ENCODE data around the gene RARRES2. TPM values are rescaled to one million over a fixed set of nuclear protein-coding genes. Genes with fewer than 3 reads are reported as not detected.

Gene RARRES2
- polyA plus RNA-seq, 1 experiment: 6.7 TPM

DNA sequence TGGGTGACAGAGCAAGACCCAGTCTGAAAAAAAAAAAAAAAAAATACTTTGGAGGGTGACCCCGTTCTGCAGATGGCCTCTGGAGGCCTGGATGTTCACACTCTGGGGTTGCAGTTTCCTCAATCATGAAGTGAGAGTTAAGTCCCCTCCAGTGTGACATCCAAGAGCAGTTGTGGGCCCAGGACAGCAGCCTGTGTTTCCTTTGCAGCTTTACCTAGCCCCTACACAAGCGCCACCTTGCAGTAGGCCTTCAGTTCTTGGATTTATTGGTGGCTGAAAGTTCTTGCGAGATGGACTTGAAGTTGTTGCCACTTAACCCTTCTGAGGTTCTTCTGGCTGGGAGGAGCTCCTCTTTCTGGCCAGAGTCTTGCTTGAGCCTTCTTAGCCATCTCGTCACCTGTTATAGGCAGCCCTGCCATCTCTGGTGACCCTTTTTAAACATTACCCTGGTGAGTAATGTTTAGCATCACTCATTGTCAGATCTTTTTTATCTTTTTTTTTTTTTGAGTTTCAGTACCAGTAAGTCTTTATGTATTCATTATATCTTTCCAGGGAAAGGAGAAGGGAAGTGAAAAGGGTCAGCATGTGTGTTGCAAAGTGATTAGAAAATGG lies 14.7 kb downstream of the RARRES2 start:
- peaks cover 6% of the 10 kb centered on the region; the same call in 1 of the 2 replicates for H3K9me3 ChIP-seq (ENCODE audit: control insufficient read depth, insufficient read depth, low read length)
- ChIA-PET CTCF (interaction anchor here (2.2 kb wide), 1 partner anchor 29 kb away, joined by 8 read pairs; no protein-coding TSS in a partner anchor), POLR2A (interaction anchor here (1.1 kb wide), 1 partner anchor 8 kb away, joined by 3 read pairs; no protein-coding TSS in a partner anchor)
- no peaks in the 10 kb centered on the region for H3K27me3 ChIP-seq (ENCODE audit: control insufficient read depth, insufficient read depth, low read length)
- no peak for TF ChIP-seq CTCF (IDR thresholded peaks at IDR 0.05; ENCODE audit: low read depth, low read length)
- no peak overlapping the region for H3K4me3 ChIP-seq (ENCODE audit: low read depth, low read length)
- no peak overlapping the region for H3K27ac ChIP-seq (ENCODE audit: low read depth, low read length)
- no peak for DNase-seq (ENCODE audit: low read depth, low spot score)

- CTCF ChIA-PET: interaction anchor here (2.2 kb wide), 1 partner anchor 30 kb away, joined by 8 read pairs; no protein-coding TSS in a partner anchor
- POLR2A ChIA-PET: interaction anchor here (1.0 kb wide), 1 partner anchor 9 kb away, joined by 3 read pairs; no protein-coding TSS in a partner anchor
- no peak for DNase-seq (ENCODE audit: low read depth, low spot score)
- no peak overlapping the region for H3K27ac ChIP-seq (ENCODE audit: low read depth, low read length)
- H3K9me3 ChIP-seq (ENCODE audit: control insufficient read depth, insufficient read depth, low read length): peaks cover 6% of the 10 kb centered on the region; the same call in 1 of the 2 replicates
- no peak overlapping the region for H3K4me3 ChIP-seq (ENCODE audit: low read depth, low read length)
- TF ChIP-seq CTCF (IDR thresholded peaks at IDR 0.05; ENCODE audit: low read depth, low read length): no peak
- no peaks in the 10 kb centered on the region for H3K27me3 ChIP-seq (ENCODE audit: control insufficient read depth, insufficient read depth, low read length)
These were observed 15.5 kb downstream of the RARRES2 start for GRCh38 chr7:150325901-150326300.

- DNase-seq (ENCODE audit: low read depth, low spot score): no peak
- Histone ChIP-seq H3K27me3 (ENCODE audit: control insufficient read depth, insufficient read depth, low read length) (no peaks in the 10 kb centered on the region), H3K27ac (ENCODE audit: low read depth, low read length) (no peak overlapping the region), H3K4me3 (ENCODE audit: low read depth, low read length) (no peak overlapping the region), H3K9me3 (ENCODE audit: control insufficient read depth, insufficient read depth, low read length) (peaks cover 6% of the 10 kb centered on the region; the same call in 1 of the 2 replicates)
- ChIA-PET CTCF (interaction anchor here (2.2 kb wide), 1 partner anchor 31 kb away, joined by 8 read pairs; no protein-coding TSS in a partner anchor), POLR2A (interaction anchor here (1.0 kb wide), 1 partner anchor 10 kb away, joined by 3 read pairs; no protein-coding TSS in a partner anchor)
- TF ChIP-seq CTCF (IDR thresholded peaks at IDR 0.05; ENCODE audit: low read depth, low read length): no peak
These were observed 16.3 kb downstream of the RARRES2 start for GRCh38 chr7:150325110-150325611.

- no peak overlapping the region for H3K27ac ChIP-seq (ENCODE audit: low read depth, low read length)
- DNase-seq (ENCODE audit: low read depth, low spot score): no peak
- no peaks in the 10 kb centered on the region for H3K27me3 ChIP-seq (ENCODE audit: control insufficient read depth, insufficient read depth, low read length)
- peaks cover 6% of the 10 kb centered on the region; the same call in 1 of the 2 replicates for H3K9me3 ChIP-seq (ENCODE audit: control insufficient read depth, insufficient read depth, low read length)
- POLR2A ChIA-PET: no interaction called here
- no peak overlapping the region for H3K4me3 ChIP-seq (ENCODE audit: low read depth, low read length)
- CTCF ChIA-PET: interaction anchor here (2.2 kb wide), 1 partner anchor 32 kb away, joined by 8 read pairs; no protein-coding TSS in a partner anchor
- no peak for TF ChIP-seq CTCF (IDR thresholded peaks at IDR 0.05; ENCODE audit: low read depth, low read length)
These were observed 17.0 kb downstream of the RARRES2 start for GRCh38 chr7:150324373-150324961.
